AG08396 (cell line): ENCODE results near the gene CADM3.
A peak's percentile ranks its signal among the peaks of the same experiment; 100 is the strongest.

Experiments used
- DNase-seq: peaks from one replicate; pipeline ENCODE4 v3.0.0; 2012; ENCODE audit warnings: low spot score, mixed read lengths

CADM3 gene

DNA sequence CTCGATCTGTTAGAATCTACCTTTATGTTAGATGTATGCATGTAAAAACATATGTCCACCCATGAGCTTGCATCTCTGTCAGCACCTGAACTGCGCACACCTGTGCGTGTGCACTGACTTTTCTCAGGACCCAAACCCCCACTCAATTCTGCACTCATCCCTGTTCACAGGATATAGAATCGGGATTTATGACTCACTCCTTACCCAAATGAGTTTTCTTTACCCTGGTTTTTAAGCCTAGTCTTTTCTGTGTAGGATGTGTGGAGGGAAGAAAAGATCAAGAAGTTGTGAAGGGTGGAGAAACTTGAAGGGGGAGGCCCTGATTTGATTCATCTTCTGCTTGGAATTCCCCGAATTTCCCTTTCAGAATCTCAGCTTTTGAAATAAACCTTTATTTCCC is 35.7 kb downstream of the CADM3 start:
- DNase-seq = no peak

DNA sequence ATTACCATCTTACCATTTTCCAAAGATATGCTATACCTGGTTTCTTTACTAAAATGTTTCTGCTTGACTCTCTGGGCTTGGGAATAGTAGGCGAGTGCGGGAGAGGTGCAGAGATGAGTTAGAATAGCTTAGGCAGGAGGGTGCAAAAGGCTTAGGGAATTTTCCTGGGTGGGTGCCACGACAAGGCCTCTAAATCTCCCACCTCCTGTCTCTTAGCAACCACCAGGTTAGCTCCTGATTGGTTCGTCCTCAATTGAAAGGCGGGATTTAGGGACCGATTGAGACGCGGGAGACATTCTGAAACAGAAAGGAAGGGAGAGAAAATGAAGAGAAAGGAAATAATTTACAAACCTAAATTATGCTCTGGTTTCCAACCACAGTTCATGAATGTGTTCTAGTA is 36.4 kb downstream of the CADM3 start:
- no peak for DNase-seq

DNA sequence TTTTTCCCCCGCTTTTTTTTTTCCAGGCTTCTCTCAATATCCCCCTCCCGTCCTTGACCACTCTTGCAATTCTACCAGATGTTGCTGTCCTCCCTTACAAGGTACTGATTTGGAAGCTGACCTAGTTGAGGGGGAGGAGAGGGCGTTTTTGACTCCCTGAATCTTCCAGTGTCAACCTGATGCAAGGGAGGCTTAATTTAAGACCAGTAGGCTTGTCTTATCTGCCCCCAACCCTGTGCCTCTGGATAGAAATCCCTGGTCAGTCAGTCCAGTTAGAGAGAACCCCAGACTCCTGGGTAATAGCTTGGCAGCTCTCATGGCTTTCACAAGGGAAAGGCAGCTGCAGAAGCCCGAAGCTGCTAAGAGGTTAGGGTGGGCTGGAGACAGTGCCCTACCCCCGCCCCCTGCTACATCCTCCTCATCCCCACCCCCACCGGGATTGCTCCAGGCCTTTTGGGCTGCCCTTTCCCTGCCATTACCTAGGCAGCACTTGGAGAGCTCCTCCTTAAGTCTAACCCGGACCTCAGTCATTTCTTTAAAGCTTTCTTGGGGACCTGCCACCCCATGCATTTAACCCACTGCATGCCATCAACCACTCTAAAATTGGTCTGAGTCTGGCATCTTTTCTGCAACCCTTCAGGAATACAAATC is 36.9 kb downstream of the CADM3 start:
- no peak for DNase-seq

DNA sequence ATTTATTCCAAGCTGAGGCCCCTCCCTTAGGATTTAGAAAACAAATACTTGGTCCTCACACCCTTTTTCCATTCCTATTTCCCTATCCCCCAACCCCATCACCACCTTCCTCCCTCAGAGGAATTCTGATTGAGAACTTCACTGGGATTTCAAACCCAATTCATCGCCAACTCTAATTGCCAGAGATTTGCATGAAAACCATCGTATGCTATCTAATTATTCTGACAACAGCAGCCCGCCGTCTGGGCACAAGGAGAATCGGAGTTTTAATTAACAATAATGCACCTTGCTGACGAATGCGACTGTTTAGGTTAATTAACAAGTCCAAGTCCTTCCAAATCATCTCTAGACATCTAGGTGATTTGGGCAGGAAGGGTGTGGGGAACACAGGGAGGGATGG is 37.6 kb downstream of the CADM3 start:
- no peak for DNase-seq

DNA sequence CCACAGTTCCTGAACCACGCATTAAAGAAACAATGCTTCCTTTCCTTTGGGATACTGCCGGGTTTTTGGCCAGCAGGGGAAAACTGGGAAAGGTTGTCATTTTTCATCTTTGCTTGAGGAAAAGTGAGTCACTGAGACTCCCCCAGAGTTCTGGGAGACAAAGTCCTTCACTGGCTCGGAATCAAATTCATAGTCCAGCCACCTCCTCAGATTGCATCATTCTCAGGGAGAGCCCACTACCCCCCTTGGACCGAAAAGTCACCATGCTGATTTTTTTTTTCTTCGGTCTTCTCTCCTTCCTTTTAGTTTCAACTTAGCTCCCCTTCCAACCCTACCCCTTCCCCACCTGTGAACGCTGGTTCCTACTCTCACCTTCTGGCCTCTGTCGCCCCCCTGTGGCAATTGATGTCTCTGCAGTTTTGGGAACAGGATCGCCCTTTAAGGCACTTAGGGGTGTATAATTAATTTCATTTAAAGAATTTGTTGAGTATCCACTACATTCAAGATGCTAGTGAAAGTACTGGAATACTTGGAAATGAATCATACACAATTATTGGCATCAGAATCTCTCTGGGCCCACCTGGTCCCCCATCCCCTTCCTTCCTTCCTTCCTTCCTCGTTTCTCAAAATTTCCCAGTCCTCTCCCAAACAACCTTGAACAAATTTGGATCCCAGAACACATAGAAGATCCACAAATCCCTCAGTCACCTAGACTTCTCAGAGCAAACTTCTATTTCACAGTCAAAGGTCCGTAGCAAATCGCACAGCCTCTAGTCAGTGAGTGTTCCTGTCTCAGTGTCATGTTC is 40.1 kb downstream of the CADM3 start:
- DNase-seq = peak; percentile 23

DNA sequence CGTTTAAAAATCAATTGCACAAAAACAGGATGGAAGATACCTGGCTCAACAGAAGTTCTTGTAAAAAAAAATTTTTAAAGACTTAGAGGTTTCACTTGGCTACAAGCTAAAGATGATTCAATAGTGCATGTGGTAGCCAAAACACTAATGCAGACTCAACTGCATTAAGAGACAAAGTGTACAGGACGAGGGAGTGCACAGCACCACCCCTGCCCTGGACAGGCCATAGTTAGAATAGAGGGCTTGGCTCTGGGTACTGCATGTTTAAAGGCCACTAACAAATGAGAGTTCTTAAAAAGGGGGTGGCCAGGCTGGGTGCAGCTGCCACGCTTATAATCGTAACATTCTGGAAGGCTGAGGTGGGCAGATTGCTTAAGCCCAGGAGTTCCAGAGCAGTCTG is 41.2 kb downstream of the CADM3 start:
- no peak for DNase-seq

DNA sequence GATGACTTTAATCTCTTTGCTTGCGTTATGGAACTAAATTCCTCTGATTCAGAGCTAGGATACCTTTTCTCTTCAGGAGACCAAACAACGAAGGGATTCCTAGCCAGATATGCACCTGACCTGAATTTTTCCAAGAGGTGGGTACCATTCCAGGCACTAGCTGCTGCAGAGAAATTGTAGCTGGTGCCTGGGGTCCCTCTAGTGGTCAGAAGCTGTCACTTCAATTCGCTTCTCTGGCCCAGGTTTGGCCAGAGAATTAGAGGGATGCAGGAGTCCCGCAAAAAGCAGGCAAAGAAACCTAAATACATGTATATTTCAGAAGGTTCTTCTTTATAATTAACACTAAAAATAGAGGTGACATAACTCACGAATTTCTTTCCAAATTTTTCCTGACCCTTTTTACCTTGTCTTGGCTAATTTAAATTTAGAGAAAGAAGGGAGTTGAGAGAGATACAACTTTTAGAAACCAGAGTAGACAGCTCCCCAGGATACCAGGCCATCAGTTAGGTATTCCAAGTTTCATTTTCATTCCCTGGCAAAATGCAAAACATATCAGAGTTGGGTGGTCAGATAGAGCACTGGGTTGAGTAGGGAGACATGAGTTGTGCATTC is 42.8 kb downstream of the CADM3 start:
- DNase-seq = peak; percentile 65

DNA sequence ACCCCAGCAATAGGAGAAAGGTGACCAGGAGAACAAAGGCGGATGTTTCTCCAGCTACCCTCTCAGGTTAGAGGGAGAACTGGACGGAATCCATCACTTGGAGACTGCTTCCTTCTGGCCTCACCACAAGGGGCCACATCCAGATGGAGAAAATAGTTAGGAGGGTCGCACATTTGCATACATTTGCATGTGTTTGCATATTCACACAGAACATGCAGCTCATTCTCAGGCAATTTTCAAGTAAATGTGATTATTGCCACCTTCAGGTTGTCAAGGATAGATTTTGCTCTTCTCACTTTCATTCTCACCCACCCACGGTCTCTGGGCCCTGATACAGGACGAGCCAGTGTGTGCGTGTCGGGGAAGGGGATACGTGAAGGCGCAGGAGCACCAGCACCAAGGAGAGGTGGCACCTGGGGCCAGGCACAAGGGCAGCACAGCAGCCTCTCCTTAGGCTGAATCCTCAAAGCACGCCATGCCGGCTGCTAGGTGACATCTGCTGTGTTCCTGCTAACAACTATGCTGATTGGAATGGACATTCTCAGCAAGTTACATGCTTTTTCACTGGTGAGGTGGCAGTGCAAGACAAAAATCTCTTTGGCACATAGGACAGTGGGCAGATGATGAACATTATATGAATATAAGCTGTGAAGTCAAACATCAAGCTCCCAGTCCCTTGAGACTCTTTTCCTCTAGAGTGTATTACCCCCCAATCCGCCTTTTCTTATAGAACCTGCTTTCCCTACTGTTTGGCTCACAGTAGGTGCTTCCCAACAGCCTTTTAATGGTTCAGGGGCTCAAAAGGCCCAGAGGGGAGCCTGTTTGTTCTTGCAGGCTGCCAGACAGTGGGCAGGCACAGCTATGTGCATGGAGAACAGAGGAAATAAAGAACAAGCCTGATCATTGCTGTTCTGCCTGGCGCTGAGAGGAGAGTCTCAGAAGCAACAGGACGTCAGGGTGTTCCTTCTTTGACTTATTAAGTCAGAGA is 47.5 kb downstream of the CADM3 start:
- DNase-seq = no peak

DNA sequence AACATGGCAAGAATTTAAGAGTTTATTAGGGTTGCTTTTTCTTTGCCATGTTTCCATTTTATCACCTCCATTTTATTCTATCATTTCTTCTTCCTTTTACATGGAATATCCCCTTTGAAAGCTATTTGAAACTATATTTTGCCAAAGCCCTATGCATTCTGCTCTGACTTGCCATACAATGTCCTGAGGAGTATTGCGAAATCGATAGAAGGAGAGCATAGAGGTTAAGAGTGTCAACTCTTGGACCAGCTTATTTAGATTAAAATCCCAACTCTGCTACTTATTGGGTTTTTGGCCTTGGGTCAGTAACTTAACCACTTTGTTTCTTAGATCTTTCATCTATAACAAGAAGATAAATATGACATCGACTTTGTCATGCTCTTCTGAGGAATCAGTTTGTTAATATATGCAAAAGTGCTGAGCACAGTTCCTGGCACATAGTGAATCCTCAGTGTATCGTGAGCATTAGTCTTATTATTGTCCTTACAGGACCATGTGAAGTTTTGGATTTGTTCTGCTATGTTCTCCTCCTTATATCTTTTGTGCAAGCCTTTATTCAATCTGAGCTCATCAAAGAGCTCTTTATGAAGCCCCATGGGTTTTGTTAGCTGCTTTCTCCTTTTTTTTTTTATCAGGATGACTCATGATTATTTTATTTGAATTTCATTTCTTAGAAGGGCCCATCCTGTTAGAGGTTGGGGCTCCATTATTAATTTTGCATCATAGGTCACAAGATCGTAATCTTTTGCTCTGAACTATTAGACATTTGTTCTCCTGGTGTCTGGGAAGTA is 50.9 kb downstream of the CADM3 start:
- DNase-seq = no peak

DNA sequence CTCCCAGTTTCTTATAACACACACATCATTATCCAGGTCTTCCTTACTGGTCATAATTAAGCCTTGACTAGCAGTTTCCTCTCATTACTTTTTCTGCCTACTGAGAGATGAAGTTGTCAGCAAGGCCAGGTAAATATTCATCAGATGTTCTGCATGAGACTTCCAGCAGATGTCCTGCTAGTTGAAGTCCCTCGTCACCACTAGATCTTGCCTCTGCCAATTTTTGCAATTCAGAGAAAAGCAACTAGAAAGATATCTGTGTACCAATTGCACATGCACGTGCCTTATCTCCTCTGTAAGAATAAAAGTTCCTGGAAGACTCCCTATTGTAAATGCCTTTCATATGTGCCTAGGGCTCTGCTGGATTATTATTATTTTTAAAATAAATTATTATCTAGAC is 51.6 kb downstream of the CADM3 start:
- DNase-seq = no peak

DNA sequence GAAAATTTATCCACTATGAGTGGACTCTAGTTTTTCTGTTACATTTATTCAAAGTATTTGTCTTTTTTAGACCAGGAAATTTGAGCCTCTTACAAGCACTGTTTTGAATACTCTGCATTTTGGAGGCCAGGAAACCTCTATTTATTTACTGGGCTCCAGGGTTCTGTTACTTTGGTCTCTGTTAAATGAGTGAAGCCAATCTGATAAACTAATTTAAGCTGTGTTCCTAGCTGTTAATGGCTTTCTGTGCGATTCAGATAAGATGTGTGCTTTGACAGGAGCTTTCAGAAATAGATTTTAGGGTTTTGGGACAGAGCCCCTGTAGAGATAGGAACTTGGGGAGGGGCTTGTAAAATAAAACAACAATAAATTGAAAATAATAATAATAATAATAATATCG is 57.1 kb downstream of the CADM3 start:
- DNase-seq = no peak

DNA sequence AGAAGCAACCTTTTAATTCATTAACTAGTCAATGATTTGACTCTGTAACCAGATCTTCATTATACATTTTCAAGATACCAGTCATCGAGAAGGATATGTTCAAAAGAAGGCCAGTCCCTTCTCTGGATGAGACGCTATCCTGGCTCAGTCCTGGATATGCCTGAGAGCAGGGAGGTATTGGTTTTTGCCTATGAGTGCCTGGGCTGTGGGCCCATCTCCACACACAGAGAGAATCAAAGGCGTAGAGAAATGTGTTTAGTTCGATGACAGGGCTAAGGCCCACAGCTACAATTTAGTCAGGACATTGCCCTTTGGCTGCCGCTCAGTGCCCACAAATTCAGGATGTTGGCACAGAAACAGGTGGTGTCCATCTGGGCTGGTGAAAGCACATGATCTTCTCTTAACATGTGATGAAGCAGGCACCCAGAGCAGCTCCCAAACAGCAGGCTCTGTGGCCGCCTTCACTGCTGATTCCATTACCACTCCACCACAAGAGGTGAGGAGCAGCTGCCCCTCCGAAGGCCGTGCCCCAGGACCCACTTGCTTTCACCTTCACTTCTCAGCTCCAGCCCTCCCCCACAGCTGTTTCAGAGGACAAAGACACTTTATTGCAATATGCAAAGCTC is 58.0 kb downstream of the CADM3 start:
- DNase-seq = no peak

DNA sequence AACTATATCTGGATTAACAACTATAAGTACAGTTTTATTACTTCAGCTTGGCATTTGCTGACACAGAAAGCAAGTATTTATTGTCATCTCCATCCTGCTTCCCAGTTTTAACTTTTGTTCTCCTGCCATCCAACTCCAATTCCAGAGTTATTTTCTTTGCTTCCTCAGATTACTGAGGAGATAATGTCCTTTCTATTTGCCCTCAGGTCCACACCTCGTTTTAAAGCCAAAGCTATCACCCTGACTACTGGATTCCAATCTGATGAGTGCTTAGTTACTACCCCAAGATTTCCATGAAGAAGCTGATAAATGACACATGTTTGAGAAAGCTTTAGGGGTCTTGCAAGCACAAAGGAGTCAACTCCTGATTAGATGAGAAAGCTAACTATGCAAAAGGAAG is 58.5 kb downstream of the CADM3 start:
- no peak for DNase-seq

DNA sequence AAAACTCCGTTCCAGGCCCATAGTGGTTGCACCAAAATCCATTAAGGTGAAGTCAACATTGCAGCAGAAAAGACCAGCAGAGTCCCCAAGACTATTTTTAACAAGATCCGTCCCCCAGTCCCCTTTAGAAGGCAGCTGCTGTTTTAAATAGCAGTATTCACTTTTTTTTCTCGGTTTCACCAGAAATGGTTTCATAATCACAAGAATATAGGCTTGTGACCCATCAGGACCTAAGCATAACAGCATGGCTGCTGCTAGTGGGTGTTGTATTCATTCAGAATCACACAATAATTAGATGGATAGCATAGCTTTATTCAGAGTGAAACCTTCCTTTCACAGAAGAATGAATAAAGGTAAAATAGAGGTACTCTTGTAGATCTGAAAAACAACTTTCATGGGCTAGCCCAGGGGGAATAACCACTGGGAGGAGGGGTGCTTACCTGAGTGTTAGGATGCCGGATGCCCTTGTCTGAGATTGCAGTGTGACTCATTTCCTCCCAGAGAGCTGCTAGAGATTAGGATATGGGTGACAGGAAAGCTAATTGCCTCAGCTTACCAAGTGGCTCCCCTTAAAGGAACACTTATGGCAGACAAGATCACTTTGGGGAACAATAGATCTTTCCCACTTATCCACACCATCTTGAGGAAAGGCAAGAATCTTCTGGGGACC is 68.3 kb downstream of the CADM3 start:
- no peak for DNase-seq

DNA sequence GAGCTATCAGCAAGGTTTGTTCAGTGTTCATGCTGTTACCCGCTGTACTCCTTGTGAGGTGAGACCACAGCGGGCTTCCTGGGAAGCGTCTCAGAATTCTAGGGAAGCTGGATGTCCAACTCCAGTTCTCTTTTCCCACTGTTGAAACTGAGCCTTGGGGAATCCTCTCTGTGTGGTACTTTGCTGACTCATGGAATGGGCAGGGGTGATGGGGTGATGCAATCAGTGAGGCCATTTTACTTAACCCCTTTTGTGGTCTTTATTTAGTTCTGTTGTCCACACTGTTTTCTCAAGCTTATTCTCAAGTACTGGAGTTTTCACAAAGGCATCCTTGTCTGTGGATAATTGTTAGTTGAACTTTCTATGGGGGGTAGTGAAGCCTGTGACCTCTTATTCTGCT is 75.9 kb downstream of the CADM3 start:
- no peak for DNase-seq

DNA sequence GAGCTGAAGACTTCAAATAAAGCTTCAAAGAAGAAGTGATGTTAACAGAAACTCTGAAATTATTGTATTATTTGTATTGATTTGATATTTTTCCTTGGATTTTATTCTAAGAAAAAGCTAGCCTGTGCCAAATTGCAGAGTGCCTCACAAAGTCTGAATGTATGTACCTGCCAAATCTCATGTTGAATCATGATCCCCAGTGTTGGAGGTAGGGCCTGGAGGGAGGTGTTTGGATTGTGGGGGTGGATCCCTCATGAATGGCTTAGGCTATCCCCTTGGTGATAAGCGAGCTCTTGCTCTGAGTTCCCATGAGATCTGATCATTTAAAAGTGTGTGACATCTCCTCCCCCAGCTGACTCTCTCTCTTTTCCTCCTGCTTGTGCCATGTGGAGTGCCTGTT is 76.9 kb downstream of the CADM3 start:
- DNase-seq = no peak

DNA sequence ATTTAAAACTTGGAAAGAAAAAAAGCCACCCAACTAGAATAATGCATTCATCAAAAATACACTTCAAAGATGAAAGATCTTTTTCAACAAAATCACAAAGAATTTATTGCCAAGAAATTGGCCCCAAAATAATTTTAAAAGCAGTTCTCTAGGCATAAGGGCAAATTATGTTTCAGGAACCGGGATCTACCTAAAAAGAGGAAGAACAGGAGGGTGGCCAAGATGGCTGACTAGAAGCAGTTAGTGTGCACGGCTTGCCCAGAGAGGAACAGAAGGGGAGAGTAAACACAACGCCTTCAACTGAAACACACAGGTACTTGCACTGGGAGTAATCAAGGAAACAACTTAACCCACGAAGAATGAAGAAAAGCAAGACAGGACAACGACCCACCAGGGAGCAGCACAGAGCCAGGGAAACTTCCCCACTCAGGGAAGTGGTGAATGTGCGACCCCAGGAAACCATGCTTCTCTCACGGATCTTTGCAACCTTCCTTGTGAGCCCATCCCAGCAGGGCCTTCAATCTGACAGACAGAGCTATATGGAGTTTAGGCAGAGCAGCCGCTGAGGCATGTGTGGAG is 79.3 kb downstream of the CADM3 start:
- no peak for DNase-seq
